IPS-20b (cell line): ENCODE results near the gene PI4KA.
"Not testable (repeated sequence)": the region's sequence is repeated elsewhere in the genome, so short reads cannot be mapped to it uniquely, and the experiment has no call there.

Experiments
- H3K27ac ChIP-seq: one replicate; pipeline ENCODE4 v1.5.1; 2013; ENCODE audit warnings: low read length
- H3K27me3 ChIP-seq: 2 replicates; pipeline ENCODE4 v1.6.1; 2013; ENCODE audit warnings: mild to moderate bottlenecking, low read length, inconsistent platforms; ENCODE audit not compliant: insufficient read depth
- H3K36me3 ChIP-seq: 2 replicates; pipeline ENCODE4 v1.6.1; 2013; ENCODE audit warnings: low read depth, mild to moderate bottlenecking, inconsistent platforms, low read length, moderate library complexity; ENCODE audit not compliant: insufficient read depth
- H3K4me1 ChIP-seq: 2 replicates; pipeline ENCODE4 v1.6.1; 2013; ENCODE audit warnings: mild to moderate bottlenecking, control low read depth, inconsistent platforms, low read length, moderate library complexity; ENCODE audit not compliant: insufficient read depth
- H3K4me3 ChIP-seq: 2 replicates; pipeline ENCODE4 v1.5.1; 2013; ENCODE audit warnings: mild to moderate bottlenecking, low read length, inconsistent platforms
- H3K9ac ChIP-seq: 2 replicates; pipeline ENCODE4 v1.6.1; 2013; ENCODE audit warnings: low read depth, mild to moderate bottlenecking, inconsistent platforms, low read length, moderate library complexity
- H3K9me3 ChIP-seq: 2 replicates; pipeline ENCODE4 v1.6.1; 2013; ENCODE audit warnings: mild to moderate bottlenecking, low read depth, low read length, inconsistent platforms; ENCODE audit not compliant: insufficient read depth

Gene PI4KA

DNA sequence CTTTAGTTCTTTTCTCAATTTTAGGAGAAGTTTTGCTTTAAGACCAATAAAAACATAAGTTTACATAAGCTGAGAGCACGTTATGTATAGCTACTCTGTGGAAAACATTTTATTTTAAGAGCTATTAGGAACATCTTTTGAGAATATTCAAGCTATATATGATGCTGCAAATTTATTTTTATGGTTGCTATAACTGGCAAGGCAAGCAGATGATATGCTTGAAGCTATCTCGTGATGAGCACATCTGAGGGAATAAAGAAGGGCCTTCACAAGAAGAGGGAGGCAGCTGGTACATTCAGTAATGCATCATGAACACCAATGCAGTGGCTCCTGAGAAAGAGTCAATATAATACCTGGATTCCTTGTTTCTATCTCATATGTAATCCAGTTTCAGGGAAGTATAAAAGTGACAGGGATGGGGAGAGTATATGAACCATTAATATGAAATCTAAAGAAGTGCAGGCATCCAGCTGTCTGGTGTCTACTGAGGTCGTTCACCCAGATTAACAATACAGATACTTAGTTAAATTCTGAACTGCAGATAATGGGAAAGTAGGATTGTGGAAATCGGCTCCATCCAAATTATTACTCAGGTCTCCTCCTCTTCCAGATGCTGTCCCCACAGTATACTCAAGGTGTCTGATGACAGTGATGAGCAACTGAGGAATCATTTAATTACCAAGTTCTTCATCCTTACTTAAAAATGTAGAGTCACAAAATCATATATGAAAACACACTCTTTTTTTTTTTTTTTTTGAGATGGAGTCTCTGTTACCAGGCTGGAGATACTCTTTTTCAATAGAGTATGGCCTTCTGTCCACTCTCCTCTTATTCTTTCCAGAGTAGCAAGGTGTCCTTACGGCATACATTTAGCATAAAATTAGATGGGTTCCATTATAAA, 185.1 kb downstream of the PI4KA start:
- no peaks in the 10 kb centered on the region for H3K36me3 ChIP-seq
- no peak overlapping the region for H3K27ac ChIP-seq

DNA sequence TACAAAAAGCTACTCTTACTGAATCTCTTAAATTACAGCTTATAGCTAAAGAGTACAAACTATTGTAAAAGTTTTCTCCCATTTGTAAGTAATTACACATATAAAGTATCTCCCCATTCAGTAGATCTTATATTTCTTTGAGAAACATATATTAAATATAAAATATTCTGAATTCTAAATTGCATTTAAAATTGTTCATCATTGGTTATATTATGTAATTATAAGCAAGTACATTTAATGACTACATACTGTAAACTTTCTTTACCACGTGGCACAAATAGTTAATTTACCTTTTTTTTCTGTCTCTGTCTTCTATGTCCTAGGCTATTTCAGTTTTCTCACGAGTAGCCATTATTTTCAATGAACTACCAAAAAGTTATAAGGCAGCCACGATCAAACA, 185.9 kb downstream of the PI4KA start:
- no peaks in the 10 kb centered on the region for H3K4me1 ChIP-seq

More for the DNA sequence above, 185.1 kb downstream of the PI4KA start:
- Histone ChIP-seq H3K27me3 (no peaks in the 10 kb centered on the region), H3K4me1 (no peaks in the 10 kb centered on the region), H3K4me3 (no peak overlapping the region), H3K9me3 (no peaks in the 10 kb centered on the region), H3K9ac (no peak overlapping the region)

DNA sequence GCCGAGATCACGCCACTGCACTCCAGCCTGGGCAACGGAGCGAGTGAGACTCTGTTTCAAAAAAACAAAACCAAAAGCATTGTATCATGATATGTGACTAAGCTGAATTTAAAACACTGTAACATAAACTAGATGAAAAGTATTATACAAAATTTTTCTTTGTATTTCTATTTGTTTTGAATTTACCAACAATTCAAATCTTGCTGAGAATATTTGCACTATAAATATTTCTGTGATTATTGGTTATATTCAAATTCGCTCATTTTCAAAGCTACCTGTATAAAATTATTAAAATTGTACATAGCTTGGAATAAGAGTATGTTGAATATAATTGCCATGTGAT, 186.6 kb downstream of the PI4KA start:
- no peaks in the 10 kb centered on the region for H3K9me3 ChIP-seq

More for the DNA sequence above, 185.9 kb downstream of the PI4KA start:
- Histone ChIP-seq H3K4me3 (no peak overlapping the region), H3K9ac (no peak overlapping the region), H3K27ac (no peak overlapping the region), H3K27me3 (no peaks in the 10 kb centered on the region), H3K9me3 (no peaks in the 10 kb centered on the region), H3K36me3 (no peaks in the 10 kb centered on the region)

DNA sequence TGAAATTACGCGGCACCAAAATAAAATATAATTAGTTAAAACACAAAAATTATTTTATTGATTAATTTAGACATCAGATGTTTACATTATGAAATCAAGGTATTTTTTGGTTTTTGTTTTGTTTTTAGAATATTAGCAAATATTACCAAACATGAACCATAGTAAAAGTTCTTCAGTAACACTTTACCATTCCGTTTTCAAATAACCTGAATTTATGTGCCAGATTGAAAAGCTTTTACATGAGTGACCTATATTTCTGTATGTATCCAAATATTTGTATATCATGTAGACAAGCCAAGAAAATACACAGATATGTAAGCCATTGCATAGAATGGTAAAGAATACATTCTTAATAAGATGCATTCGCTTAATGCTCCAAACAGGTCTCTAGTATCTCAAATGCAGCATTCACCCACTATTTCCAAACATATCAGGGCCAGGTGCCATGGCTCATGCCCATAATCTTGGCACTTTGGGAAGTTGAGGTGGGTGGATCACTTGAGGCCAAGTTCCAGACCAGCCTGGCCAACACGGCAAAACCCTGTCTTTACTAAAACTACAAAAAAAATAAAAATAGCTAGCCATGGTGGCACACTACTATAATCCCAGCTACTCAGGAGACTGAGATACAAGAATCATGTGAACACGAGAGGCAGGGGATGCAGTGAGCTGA, 187.1 kb downstream of the PI4KA start:
- H3K4me1 ChIP-seq: no peaks in the 10 kb centered on the region
- H3K27me3 ChIP-seq: no peaks in the 10 kb centered on the region
- H3K36me3 ChIP-seq: no peaks in the 10 kb centered on the region
- H3K27ac ChIP-seq: no peak overlapping the region
- no peaks in the 10 kb centered on the region for H3K9me3 ChIP-seq
- H3K9ac ChIP-seq: no peak overlapping the region
- no peak overlapping the region for H3K4me3 ChIP-seq

More for the DNA sequence above, 186.6 kb downstream of the PI4KA start:
- H3K4me1 ChIP-seq: no peaks in the 10 kb centered on the region
- no peak overlapping the region for H3K27ac ChIP-seq
- H3K36me3 ChIP-seq: no peaks in the 10 kb centered on the region
- H3K27me3 ChIP-seq: no peaks in the 10 kb centered on the region
- H3K9ac ChIP-seq: no peak overlapping the region
- H3K4me3 ChIP-seq: no peak overlapping the region

DNA sequence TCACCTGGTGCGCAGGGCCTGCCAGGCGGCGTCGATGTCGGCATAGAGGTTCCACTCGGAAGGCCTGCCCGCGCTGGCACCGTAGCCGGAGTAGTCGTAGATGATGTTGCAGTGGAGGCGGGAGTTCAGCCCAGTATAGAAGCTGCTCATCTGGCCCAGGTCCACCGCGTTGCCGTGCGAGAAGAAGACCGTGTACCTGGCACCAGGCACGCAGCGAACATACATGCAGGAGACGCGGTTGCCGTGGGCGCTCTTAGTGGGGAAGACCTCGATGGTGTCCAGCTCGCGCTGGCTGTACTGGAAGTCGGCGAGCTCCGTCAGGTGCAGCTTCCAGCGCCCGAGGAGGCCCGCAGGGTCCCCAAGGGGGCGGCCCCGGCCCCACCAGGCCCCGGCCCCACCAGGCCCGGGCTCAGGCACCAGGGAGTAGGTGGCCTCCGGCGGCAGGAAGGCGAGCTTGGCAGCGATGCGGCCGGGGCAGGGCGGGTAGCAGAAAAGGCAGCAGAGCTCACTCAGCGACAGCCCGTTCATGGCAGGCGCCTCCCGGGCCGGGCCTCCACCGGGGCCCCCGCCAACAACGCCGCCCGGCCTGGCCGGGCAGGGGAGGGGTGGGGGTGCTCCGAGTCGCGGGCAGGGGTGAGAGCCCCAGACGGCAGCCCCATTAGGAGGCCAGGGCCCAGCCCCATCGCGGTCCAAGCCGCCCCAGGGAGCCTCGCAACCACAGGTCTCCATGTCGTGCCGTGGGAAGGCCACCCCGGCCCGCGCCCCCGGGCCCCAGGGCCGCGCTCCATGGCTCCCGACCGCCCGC, 188.0 kb downstream of the PI4KA start:
- not testable (repeated sequence) for H3K27ac ChIP-seq, H3K9ac ChIP-seq, H3K4me1 ChIP-seq, H3K9me3 ChIP-seq, H3K27me3 ChIP-seq, H3K36me3 ChIP-seq, H3K4me3 ChIP-seq

DNA sequence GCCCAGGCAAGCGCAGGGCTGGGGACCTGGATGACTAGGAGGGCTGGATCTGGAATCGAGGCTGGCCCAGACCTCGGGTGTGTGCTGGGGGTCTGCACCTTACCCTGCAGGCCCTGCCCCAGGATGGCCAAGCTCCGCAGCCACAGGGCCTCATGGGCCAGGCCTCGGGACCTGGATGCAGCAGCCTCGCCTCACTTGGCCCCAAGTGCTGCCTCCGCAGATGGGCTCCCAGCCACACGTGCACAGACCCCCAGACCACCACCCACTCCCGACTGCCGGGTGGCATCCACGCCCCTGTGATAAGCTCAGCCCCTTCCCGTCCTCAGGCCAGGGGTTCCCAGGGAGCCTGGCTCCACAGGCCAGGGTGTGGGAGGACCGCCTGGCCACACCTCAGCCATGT, 188.7 kb downstream of the PI4KA start:
- H3K27ac ChIP-seq, H3K4me3 ChIP-seq, H3K4me1 ChIP-seq, H3K9ac ChIP-seq, H3K27me3 ChIP-seq, H3K9me3 ChIP-seq, H3K36me3 ChIP-seq: not testable (repeated sequence)

DNA sequence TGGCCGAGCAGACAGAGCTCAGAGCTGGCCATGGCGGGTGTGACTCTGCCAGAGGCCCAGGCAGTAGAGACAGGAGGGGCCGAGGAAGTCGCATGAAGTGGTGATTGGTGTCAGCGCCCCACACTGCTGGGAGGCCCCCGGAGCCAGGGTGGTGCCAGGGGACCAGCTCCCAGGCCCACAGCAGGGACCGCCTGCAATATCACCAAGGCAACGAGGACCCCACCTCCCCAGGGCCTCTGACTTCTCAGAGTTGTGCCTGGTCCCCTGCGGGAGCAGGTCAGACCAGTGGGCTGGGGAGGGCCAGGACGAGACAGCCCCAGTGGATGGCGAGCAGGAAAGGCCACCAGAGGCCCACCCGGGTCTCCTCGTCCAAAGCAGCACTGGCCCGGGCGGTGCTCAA, 189.1 kb downstream of the PI4KA start:
- not testable (repeated sequence) for H3K27me3 ChIP-seq, H3K9ac ChIP-seq, H3K4me1 ChIP-seq, H3K4me3 ChIP-seq, H3K9me3 ChIP-seq, H3K27ac ChIP-seq, H3K36me3 ChIP-seq

DNA sequence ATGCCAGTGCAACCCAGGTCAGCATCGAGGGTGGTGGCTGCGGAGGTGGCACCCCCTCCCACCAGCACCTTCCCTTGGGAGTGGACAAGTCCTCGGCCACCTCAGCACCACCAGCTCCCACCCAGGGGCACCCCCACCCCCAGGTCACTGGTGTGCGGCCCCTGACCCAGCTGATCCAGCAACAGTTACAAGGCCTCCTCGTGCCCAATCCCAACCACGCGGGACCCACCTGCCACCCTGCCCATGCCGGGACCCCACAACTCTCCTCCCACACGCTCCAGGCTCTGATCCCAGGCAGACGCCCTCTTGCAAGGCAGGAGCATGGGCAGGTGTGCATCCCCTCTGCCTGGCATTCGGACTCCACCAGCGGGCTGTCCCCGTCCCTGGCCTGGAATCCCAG, 189.8 kb downstream of the PI4KA start:
- not testable (repeated sequence) for H3K27ac ChIP-seq, H3K4me1 ChIP-seq, H3K9ac ChIP-seq, H3K36me3 ChIP-seq, H3K27me3 ChIP-seq, H3K9me3 ChIP-seq, H3K4me3 ChIP-seq

DNA sequence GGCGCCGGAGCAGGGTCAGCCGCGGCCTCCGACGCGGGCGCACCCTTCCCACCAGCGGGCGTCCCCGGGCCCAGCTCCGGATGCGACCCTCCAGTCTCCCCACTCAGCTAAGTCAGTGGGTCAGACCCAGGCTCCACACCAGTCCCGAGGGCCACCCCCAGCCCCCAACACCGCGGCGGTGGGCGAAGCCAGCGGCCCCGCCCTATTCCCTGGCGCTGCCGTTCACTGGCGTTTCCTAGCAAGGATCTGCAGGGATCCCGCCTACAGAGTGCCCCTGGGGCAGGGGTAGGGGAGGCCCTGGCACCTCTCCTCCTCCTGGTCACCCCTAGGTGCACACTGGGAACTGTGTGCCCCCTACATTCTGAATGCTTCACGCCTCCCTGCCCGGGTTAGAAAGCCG, 190.4 kb downstream of the PI4KA start:
- H3K36me3 ChIP-seq, H3K27me3 ChIP-seq, H3K9me3 ChIP-seq, H3K4me3 ChIP-seq, H3K27ac ChIP-seq, H3K4me1 ChIP-seq, H3K9ac ChIP-seq: not testable (repeated sequence)

DNA sequence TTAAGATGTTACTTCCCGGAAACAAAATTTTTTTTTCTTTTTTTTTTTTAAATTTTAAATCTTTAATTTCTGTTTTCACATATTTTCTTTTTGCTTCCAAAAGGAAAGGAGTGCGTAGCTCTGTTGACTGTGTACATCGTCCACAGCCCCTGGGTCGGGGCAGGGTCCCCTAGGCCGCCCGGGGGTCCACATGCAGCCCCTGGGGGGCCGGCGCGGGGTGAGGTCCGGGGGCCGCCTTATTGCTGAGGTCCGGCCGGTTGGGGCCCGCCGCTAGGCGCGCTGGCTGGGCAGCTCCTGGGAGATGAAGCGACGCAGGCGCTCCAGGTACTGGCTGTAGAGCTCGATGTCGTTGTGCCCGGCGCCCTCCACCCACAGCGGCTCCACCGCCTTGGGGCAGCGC, 191.1 kb downstream of the PI4KA start:
- not testable (repeated sequence) for H3K4me1 ChIP-seq, H3K9me3 ChIP-seq, H3K4me3 ChIP-seq, H3K36me3 ChIP-seq, H3K27ac ChIP-seq, H3K9ac ChIP-seq, H3K27me3 ChIP-seq

DNA sequence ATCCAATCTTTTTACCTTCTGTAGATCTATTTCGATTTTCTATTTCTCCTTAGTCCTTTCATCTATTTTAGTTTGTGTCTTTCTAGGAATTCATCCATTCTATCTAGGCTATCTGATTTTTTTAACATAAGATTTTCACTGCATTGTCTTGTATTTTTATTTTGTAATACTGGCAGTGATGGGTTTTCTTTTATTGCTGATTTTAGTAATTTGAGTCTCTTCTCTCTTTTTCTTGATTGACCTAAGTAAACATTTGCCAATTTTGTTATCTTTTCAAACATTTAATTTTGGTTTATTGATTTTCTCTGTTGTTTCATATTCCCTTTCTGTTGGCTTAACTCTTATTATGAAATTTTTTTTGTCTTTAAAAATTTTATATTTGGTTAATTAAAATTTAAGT, 192.1 kb downstream of the PI4KA start:
- no peaks in the 10 kb centered on the region for H3K4me1 ChIP-seq
- no peaks in the 10 kb centered on the region for H3K36me3 ChIP-seq
- no peak overlapping the region for H3K27ac ChIP-seq
- H3K27me3 ChIP-seq: no peaks in the 10 kb centered on the region
- H3K9ac ChIP-seq: no peak overlapping the region
- H3K9me3 ChIP-seq: no peaks in the 10 kb centered on the region
- H3K4me3 ChIP-seq: no peak overlapping the region

DNA sequence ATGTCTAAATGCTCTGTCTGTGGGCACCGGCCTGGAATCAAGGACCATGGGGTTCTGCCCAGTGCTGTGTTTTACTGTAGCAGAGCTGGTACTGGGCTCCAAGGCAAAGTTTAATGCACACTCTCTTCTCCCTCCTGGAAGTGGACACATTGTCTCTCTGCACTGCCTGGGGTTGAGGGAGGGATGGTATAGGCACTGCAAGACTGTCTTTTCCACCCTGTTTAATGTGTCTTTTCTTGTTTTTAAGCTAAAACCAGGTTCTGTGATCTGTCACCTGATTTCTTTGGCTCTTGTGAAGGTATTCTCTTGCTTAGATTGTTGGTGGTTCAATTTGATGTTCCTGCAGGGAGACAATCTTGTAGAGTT, 194.0 kb downstream of the PI4KA start:
- no peaks in the 10 kb centered on the region for H3K9me3 ChIP-seq
- H3K4me1 ChIP-seq: no peaks in the 10 kb centered on the region
- no peak overlapping the region for H3K9ac ChIP-seq
- H3K36me3 ChIP-seq: no peaks in the 10 kb centered on the region
- no peak overlapping the region for H3K27ac ChIP-seq
- H3K27me3 ChIP-seq: no peaks in the 10 kb centered on the region
- no peak overlapping the region for H3K4me3 ChIP-seq
